HG03097 (cell line): ENCODE measurements around the gene NUCB2.

Source experiments
- ATAC-seq: cut with Tn5 transposase; IDR thresholded peaks from one replicate; pipeline ENCODE4 v1.9.1; 2021; ENCODE audit not compliant: unreplicated experiment, low FRiP score

The NUCB2 gene

DNA sequence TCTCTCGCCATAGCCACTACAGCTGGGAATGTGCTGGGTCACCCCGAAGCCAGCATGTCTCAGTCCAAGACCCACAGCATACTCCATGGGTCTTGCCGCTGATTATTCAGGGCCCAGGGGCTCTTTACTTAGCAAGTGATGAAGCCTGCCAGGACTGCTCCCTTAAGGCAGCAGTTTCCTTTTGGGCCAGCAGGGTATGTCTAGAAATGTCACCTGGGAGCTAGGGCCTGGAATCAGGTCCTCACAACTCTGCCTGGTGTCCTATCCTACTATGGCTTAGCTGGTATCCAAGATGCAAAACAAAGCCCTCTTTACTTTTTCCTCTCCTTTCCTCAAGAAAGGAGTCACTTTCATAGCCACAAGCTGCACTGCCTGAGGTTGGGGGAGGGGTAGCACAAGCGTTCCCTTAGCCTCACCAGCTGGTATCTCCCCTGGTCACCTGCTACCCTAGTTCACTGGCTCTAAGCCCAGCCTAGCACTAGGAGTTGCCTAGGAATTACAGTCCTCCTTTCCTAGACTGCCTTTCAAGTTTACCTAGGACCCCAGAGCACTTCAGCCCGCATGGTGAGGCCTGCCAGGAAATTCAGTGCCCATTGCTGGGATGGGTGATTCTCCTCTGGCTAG is 52.4 kb downstream of the NUCB2 start:
- ATAC-seq = no peak

DNA sequence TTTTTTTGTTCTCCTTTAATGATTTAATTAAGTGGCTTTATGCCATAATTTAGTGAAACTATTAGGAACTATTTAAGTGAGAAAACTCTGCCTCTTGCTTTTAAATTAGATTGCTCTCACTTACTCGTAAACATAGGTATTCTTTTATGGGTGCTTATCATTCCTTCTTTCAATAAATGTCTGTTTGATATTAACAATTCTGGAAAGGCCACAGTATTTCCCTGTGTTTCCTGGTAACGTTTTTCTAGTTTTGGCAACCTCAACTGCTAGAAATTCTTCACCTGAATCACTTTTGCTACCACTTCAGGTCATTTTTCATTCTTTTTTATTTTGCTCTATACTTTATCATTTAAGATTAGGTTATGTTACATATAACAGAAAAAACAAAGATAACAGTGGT is 55.1 kb downstream of the NUCB2 start:
- no peak for ATAC-seq

DNA sequence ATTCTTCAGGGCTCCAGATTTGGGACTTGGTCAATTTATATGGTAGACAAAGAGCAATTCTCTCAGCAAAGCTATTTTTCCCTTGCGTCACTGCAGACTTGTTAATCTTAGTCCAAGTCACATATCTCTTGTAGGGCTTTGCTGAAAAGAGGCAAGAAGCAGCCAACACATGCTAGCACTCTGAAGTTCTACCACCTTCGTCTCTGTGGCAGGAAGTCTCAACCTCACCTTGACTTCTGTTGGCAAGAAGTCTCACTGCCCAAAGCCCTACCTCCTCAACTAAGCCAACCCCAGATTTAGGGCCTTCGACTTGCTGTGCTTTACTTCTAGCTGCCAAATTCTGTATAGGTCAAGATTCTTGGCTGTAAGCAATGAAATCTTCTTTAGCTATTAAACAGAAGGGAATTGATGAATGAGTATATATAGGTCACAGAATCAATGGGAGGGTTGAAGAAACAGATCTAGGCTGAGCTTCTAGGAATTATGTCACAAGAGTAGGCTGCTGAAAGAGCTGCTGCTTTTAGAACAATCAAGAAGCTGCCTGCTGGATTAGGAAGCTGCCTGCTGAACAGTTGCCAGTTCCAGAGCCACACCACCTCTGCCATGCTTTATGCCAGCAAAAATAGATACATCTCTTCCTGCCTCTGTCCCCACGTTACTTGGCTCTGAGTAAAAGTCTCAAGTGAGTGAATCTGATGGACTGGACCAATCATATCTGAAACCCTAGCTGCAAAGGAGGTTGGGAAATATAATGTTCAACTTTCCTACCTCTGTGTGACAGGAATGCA is 57.5 kb downstream of the NUCB2 start:
- ATAC-seq = no peak

DNA sequence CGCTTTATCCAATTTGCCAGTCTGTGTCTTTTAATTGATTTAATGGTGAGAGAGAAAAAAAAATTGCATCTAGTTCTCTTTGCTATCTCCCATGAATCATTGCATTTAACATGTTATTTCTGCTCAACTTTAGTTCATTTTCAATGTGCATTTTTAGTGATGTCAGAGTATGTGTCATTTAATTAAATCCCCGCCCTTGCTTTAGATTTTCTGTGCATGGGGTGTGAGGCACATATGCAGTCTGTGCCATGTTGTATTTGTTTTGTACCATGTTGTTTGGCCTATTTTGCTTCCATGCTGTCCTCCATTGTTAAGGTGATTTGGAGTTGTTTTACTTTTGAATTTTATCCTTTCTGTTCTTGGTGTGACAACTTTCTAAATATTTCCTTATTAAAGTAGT is 66.7 kb downstream of the NUCB2 start:
- no peak for ATAC-seq

DNA sequence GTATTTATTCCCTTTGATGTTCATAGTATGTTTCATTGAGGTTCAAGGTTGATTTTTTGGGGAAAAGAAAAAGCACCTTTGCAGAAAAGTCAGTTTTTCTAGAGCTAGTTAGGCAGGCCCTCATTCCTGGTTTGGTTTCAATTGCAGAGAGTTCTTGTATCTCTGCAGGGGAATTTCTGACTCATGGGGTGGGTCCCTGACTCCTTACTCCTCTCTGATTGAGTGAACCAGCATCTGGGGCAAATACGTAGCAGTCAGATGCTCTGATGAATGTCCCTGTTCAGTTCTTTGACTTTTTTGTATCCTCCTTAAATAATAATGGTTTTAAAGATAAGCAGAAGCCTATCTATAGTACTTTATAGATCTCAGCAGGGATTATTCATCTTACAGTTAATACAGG is 67.4 kb downstream of the NUCB2 start:
- no peak for ATAC-seq

DNA sequence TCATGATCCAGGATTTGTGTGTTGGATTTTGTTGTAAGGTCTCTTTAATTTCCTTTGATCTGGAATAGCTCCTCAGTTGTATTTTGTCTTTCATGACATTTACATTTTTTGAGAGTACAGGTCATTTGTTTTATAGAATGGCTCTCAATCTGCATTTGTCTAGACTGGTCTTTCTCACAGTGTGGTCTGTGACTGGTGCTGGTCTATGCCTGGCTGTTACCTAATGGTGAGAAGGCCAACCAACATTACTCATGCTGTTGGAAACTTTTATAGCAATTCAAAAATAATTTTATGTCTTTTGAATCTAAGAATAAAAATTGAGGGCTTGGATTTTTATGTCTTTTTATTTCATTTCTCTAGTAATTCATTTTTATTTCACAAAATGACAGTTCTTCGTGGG is 71.1 kb downstream of the NUCB2 start:
- ATAC-seq = no peak

DNA sequence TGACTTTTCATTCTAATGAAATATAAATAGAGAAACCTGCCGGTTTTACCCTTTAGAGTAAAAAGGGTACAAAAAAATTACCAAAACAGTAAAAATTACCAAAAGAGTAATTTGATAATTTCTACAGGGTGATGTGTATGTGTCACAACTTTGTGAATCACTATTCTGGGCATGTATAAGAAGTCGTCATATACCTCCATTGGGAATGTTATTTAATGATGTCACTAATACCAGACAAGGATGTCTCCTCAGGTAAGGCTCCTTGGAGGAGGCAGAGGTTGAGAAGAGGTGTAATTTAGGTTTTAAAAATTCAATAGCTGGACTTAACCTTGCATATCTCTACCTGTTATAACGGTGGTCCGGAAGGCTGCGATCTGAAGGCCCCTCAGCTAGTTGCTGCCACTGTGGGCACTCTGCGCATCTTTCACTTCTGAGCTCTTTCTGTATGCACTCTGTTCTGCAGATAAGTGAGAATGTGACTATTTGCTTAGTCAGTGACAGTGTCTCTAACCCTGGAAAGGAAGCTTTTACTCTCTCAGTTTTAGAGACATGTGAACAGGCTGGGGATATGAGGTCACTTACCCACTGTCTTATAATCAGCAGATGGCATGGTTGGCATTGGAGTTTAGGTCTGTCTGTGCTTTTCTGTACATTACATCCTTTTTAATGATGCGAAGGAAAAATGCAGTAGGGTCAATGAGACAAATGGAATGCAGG is 74.1 kb downstream of the NUCB2 start:
- no peak for ATAC-seq

DNA sequence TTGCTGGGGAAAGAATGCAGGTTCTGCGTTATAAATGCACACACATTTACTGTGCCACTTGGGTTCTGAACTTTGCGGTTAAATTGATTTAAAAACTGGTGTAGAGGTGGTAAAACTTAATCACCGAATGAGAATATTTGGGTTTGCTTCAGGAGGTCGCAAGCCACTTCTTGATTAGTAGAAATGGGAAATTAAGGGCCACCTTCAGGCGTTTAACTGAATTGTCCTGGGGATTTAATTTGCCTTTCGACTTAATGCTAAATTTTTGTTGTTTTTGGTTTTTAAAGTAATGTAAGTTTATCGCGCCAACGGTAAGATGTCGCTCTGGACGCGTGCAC is 74.6 kb downstream of the NUCB2 start:
- no peak for ATAC-seq

DNA sequence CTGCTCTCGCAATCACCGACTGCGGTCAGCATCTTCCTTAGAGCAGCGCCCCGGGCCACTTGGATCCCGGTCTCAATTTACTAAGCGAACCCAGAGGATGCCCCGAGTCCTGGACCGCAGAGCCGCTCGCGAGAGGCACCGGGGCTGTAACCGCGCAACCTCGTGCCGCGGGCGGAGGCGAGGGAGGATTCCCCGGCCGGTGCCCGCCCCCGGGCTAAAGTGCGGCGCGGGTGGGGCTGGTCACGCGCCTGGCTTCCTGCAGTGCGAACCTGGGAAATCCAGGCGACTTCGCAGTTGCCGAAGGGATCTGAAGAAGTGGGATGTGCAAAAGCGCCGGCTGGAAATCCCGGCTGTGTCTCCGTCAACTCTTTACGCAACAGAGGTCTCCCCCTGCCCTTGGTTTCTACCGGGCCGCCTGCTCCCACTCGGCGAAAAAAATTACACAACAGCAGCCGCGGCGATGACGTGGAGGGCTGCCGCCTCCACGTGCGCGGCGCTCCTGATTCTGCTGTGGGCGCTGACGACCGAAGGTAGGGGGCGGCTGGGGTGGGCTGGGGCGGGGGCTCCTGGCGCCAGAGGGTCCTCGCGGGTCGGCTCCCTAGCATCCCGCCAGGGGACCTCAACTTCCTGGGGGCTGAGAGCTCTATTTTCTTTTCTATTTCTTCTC is 75.1 kb downstream of the NUCB2 start, which contains the start of gene NCR3LG1:
TSS of gene NCR3LG1 (plus strand) at position 291 of the 667 bp plus-strand sequence. CDS start at position 461, 170 bp downstream.
- no peak for ATAC-seq

DNA sequence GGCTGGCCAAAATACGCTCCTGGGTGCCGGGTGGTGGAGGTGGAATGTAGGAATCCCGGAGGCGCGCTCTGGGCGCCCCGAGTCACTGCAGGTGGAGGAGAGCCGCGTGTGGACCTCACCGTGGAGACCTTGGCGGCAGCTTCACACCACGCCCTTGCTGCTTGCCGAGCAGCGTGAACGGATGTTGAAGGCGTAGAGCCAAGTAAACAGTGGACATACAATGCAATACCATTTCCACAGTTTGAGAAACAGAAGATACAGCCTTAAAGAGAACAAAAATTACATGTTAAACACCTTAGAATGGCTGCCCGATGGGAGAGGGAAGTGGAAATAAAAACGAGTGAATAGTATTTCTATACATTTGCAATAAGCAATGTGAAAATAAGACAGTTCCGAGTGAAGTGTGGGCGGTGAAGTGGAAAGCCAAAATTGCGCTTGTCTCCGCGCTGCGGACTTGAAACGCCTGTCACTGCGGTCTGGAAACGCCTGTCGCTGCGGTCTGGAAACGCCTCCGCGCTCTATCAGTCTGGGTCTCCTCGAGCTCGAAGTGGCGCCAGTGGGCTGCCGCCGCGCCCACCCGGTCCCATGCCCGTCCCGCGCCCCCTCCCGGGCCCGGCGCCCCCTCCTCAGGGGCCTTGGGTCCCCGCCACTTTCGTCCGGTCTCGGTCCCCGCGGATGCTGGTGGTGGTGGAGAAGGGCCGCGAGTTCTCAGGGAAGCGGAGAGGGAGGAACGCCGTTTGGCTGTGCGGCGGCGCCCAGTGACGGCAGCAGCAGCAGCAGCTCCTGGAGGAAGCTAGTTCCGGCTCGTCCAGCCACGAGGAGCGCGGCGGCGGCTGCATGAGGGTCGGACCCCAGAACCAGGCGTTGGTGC is 76.6 kb downstream of the NUCB2 start:
- ATAC-seq = no peak

DNA sequence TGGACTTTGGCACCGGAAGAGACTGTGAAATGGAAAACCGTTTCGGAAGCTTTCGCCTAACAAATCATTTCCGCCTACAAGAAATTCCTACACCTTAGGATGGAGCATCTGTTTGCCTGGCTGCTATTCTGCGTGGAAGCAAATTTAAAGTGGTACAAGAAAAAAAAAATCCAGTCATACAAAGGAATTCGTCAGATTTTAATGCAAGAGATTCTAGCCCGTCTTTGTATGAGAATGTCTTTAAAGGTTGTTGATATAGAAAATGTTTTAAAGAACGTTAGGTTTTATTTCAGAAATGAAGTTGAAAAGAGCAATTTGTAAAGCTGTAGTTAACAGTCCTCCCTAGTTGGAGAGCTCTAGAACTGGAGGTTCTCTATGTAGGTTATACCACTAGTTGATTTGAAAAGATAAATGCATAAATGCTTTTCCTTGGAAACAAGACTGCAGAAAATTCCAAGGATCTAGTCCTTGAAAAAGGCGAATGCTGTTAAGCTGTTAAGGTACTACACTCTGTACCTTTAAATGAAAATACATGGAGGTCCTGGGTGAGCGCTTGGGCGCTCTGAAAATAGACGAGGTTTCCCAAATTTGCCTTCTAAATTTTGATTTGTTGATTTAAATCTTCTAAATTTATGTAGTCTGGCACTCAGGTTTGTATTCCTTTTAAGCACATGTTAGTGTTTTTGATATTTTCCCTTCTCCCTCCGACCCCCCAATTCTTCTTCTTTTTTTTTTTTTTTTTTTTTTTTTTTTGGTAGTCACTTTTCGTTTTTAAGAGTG is 77.5 kb downstream of the NUCB2 start:
- no peak for ATAC-seq

DNA sequence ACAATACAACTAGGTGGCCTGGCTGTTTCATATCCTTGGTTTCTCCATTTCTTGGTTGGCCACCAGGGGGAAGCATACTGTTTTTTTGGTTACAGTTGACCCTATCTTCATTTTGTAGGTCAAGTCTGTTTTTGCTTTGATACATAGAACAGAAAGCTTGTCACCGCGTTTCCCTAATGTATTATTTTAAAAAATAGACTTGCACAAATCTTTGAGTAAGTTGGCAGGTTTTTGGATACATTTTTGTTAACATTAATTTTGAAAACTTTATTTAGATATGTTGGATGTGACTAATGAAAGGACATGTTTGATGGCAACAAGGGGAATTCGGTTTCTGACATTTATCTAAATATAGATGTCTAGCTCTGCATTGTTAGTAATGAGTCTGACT is 78.1 kb downstream of the NUCB2 start:
- ATAC-seq = no peak

DNA sequence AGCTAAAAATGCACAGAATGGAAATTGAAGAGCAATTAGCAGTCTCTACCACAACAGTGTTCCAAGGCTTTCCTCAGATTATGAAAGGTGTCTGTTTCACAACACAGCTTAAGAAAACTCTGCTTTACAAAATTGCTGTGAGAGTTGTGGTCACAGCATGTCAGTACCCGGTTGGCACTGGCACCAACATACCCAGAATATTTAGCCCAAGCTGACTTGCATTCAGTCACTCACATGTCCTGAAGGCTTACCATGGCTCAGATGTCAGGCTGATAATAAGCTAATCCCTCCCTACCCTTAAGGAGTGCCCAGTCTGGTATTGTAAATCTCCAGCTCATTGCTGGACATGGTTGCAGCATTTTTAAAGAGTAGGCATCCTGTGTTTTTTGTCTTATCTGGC is 90.0 kb downstream of the NUCB2 start:
- no peak for ATAC-seq

DNA sequence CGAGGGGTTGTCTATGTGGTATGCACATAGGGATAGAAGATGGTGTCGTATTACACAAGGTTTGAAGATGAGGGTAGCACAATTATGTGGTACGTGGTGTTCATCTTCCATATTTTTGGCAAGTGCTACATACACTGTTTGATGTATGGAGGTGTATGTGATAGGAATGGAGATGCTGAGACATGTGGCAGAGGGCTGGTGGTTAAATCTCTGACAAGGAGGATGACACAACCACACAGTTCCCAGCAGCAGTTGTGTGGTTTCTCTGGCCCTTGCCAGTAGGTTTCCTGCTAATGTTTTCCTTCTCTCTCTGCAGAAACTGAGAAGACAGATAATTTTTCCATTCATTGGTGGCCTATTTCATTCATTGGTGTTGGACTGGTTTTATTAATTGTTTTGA is 92.0 kb downstream of the NUCB2 start:
- ATAC-seq = no peak

DNA sequence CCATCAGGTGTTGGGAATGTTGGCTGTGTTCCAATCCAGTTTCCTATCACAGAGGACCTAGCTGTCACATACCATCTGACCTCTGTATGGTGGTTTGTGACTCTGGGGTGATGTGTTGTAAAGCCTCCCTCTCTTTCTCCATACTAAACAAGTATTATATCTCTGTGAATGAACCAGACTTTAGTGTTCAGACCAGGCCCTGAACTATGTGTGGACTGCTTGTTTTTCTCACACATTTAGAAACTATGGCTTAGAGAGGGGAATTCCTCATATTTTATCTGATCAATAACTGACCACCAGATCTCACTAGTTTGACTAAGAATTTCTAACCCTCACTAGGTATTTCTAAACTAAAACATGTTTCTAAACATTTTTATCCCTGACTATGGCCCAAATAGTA is 92.6 kb downstream of the NUCB2 start:
- no peak for ATAC-seq

DNA sequence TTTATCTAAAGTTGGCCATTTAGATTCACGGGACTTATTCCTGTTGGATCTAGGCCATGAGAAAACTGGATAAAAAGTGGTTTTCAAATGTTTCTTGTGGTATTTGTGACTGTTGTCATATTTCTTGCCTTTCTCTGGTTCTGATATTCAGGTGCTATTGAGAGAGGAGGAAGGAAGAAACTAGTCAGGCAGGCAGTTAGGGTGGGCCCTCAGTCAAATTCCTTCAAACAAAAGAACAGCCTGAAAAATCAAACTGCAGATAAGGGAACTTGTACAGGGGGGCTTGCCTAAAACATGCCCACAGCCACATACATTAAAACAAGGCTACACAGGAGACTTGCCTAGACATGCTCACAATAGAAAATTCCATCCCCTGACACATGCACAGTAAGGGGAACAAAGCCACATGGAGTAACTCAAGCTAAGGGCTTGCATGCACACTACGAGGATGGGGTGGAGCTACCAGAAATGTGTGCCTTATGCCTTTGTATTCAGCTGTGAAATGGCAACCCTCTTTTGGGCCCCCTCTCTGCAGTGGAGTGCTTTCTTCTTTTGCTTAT is 93.2 kb downstream of the NUCB2 start:
- ATAC-seq = no peak

DNA sequence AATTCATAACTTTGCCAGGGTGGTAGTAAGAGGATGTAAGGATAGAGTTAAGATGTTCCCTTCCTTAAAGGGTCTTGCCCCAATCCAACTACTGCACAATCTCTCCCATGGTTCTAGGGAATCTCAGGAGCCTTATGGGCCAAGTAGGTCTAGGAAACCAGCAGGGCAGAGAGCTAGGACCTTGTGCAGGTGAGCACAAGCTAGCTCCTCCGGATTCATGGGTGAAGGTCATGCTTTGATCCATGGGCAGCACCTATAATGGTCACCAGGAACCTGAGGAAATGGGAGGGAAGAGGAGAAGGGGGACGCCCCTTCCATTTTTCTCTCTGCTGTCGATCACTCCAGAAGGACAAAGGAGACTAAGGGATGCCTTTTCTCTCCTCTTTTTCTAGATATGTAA is 95.1 kb downstream of the NUCB2 start:
- no peak for ATAC-seq

DNA sequence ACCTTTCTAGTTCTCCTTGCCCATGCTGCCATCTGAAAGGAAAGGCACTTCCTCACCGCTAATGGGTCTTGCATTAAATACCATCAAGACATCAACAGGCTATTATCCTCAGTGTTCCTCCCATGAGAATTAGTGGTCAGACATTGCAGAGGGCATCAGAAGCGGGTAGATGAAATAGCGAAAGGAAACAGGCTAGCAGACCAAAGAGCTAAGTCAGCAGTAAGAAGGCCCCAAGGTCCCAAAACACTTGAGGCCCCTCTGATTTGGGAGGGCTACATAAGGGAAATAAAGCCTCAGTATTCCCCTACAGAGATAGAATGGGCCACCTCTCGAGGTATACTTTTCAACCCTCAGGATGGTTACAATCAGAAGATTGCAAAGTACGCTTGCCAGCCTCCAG is 99.0 kb downstream of the NUCB2 start:
- ATAC-seq = no peak

DNA sequence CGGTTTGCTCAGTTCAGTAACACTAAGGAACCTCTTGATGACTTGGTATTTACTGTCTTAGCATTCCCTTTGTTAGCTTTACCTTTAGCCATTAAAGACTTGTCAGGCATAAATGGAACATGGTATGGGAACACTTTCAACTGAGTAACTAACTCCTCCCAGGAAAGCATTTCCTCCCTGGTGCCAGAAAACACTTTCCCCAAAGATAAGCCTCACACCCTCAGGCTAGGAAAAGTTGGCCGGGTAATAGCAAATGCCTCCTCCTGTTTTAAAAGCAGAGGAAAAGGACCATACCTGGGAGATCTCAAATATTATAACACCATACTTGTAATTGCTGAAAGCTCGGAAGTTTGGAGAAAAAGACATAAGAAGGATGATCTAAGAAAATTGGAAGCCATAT is 100.0 kb downstream of the NUCB2 start:
- ATAC-seq = no peak
